GM12865 (cell line): ENCODE measurements around the gene CDK5.

ENCODE experiments used
- DNase-seq: peaks from one replicate; pipeline ENCODE4 v3.0.0; 2010; ENCODE audit warnings: low read depth
- H3K4me3 ChIP-seq: 2 replicates; pipeline ENCODE4 v1.5.1; 2011; ENCODE audit warnings: mild to moderate bottlenecking, low read depth, low read length, control low read depth
- TF ChIP-seq, protein P1 (sequence below): IDR thresholded peaks from 2 replicates; pipeline ENCODE4 v1.5.1; 2011; ENCODE audit warnings: low read length, control low read depth, low read depth, inconsistent platforms; ENCODE audit not compliant: insufficient read depth; ENCODE audit errors: missing control alignments

Gene CDK5

DNA sequence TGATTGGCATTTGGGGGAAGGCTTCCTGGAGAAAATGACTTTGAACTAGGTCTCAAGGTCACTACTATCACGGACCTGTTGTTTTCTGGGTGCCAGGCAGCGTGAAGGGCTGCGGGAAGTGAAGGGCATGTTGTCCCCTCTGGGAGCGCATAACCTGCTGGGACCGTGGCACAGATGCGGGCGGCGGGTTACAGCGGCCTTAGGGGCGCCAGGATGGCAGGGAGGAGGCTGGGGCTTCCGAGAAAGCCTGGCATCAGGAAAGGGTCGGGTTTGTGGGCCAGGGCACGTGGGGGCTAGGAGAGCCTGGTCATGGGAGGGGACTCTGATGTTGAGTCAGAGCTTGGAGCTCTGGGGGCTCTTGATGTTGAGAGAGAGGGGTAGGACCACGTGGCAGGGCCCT, 7.8 kb upstream of the CDK5 start:
- TF ChIP-seq, protein P1, sequence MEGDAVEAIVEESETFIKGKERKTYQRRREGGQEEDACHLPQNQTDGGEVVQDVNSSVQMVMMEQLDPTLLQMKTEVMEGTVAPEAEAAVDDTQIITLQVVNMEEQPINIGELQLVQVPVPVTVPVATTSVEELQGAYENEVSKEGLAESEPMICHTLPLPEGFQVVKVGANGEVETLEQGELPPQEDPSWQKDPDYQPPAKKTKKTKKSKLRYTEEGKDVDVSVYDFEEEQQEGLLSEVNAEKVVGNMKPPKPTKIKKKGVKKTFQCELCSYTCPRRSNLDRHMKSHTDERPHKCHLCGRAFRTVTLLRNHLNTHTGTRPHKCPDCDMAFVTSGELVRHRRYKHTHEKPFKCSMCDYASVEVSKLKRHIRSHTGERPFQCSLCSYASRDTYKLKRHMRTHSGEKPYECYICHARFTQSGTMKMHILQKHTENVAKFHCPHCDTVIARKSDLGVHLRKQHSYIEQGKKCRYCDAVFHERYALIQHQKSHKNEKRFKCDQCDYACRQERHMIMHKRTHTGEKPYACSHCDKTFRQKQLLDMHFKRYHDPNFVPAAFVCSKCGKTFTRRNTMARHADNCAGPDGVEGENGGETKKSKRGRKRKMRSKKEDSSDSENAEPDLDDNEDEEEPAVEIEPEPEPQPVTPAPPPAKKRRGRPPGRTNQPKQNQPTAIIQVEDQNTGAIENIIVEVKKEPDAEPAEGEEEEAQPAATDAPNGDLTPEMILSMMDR = no peak
- no peak overlapping the region for H3K4me3 ChIP-seq
- no peak for DNase-seq

DNA sequence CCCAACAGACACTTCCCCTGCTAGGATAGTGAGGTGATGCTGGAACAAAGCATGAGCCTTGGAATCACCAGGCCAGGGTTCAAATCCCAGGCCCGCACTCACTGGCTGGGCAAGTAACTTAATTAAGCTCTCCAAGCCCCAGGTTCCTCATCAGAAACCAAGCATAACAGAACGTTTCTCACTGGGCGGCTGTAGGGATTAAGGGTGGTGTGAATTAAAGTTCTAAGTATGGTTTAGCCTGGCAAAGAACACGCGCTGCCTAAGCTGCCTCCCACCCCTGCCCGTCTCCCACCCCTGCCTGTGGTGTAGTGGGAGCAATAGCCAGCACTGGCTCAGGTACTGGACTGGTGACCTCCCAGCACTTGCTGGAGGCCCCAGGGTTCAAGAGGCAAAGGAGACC, 7.3 kb upstream of the CDK5 start:
- TF ChIP-seq, protein P1 = no peak
- no peak for DNase-seq
- H3K4me3 ChIP-seq = no peak overlapping the region

DNA sequence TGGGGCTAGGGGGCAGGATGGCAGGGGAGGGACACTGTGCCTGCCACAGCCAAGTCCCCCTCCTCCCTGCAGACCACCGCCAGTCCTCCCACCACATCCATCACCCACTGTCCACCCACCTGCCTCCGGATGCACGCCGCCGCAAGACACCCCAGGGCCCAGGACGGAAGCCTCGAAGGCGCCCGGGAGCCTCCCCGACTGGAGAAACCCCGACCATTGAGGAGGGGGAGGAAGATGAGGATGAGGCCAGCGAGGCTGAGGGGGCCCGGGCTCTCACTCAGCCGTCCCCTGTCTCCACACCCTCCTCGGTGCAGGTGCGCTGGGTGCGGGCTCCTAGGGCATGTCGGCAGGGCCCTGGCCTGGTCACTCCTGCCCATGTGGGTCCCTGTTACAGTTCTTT, 6.8 kb upstream of the CDK5 start:
- TF ChIP-seq, protein P1 = no peak
- no peak overlapping the region for H3K4me3 ChIP-seq
- no peak for DNase-seq

DNA sequence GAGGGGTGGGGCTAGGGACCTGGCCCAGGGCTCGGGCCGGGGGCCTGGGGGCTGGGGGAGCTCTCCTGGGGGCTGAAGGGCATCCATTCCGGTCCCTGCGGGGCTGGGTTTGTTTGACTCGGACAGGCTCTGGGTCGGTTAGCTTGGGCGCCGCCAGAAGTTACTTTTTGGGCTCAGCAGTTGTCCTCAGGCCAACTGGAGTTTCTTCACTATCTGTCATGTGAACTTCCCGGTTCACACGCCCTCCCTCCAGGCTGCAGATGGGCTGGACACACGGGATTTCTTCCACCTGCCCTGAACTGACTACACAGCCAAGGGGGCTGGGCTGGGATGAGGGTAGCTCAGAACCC, 5.5 kb upstream of the CDK5 start:
- TF ChIP-seq, protein P1 = no peak
- no peak overlapping the region for H3K4me3 ChIP-seq

DNA sequence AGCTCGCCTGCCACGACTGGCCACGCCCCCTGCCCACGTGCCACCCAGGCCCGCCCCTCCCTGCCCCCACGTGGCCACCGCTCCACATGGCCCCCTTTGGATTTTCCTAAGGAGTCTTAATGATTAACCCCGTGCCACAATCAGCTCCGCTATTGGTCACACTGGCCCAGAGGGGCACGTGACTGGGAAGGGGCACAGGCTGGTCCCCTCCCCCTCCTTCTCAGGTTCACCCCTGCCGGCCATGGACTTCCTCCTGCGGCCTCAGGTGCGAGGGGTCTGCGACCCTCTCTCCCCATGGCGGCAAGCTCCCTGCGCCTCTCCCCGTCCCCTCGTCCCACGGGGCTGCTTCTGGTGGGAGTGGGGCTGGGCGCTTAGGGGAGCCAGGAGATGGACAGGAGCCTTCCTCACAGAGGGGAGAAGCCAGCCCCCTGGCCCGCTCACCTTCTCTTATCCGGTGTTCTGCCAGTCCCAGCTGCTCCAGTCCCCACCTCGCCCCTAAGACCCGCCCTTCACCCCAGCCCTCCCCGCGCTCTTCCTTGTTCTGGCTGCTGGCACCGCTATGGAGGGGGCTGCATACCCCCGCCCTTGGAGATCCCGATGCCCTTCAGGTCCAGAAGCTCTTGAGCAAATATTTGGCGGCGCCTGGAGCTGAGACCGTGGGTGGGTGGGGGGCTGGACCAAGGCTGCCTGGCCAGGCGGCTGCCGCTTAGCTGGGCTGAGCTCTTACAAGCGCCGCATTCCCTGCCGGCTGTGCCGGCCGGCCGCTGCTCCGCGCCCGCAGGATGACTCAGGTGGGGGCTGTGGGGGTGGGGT, 4.9 kb upstream of the CDK5 start:
- TF ChIP-seq, protein P1 = no peak
- H3K4me3 ChIP-seq = no peak overlapping the region
- DNase-seq = no peak

More for the DNA sequence above, 5.5 kb upstream of the CDK5 start:
- no peak for DNase-seq

DNA sequence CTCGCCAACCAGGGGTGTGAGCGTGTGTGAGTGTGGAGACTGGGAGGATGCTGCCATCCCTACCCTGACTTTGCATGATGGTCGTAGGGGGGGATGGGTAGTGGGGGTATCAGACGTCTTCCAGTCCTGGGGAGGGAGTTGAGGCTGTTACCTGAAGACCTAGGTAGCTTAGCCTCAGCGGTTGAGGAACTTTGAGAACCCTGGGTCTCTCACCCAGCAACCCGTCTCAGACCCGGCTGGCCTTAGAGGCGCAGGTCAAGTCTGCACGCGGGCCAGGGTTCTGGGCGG, 4.4 kb upstream of the CDK5 start:
- TF ChIP-seq, protein P1 = no peak
- H3K4me3 ChIP-seq = no peak overlapping the region
- DNase-seq = no peak
